ENCODE measurements around the gene SPOCK1. TPM values are rescaled to one million over a fixed set of nuclear protein-coding genes. Genes with fewer than 3 reads are reported as not detected.

Gene SPOCK1
- total and polyA plus RNA-seq, 5 experiments from 2014 or later = not detected

DNA sequence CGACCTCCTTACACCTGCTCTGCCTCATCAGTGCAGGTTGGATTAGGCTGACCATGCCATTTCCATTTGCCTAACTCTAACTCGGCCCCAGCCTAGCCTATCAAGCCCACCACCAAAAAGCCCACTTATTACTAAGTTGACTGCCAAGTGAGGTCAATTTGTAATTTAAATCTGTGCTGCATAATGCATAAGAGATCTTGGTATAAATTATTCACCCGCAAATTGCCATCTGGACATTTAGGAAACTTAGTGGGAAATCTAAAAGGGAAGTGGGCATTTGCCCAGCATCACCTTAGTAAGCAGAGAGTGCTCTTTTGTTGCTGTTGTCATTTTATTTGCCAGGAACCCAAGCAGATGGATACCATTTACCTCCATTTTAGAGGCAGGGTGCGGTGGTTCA lies 143.0 kb downstream of the SPOCK1 start:
- no peak overlapping the region for H3K4me3 Mint-ChIP-seq
- H3K36me3 Mint-ChIP-seq = no peaks in the 10 kb centered on the region
- peaks cover 0 to 5% (median 0%) of the 10 kb centered on the region in 9 donors for H3K9me3 Mint-ChIP-seq
- no peak for DNase-seq
- no peak for ATAC-seq
- H3K4me1 Mint-ChIP-seq = peaks cover 0 to 2% (median 0%) of the 10 kb centered on the region in 4 donors
- POLR2A ChIA-PET = no interaction called here
- H3K27ac Mint-ChIP-seq = no peak overlapping the region
- H3K27me3 Mint-ChIP-seq = peaks cover 5 to 46% (median 24%) of the 10 kb centered on the region in 5 donors

- Mint-ChIP-seq H3K36me3 (no peaks in the 10 kb centered on the region), H3K27ac (no peak overlapping the region), H3K9me3 (peaks cover 0 to 5% (median 0%) of the 10 kb centered on the region in 9 donors), H3K4me1 (peaks cover 0 to 2% (median 0%) of the 10 kb centered on the region in 4 donors), H3K4me3 (no peak overlapping the region), H3K27me3 (peaks cover 4 to 42% (median 24%) of the 10 kb centered on the region in 5 donors)
- POLR2A ChIA-PET = no interaction called here
- ATAC-seq = no peak
- DNase-seq = no peak
Observed at GRCh38 chr5:137355708-137356107, 143.4 kb downstream of the SPOCK1 start.

- no peak for ATAC-seq
- Mint-ChIP-seq H3K27ac (no peak overlapping the region), H3K9me3 (peaks cover 0 to 3% (median 0%) of the 10 kb centered on the region in 9 donors), H3K27me3 (peaks cover 2 to 38% (median 21%) of the 10 kb centered on the region in 5 donors), H3K4me1 (peaks cover 0 to 3% (median 0%) of the 10 kb centered on the region in 4 donors), H3K36me3 (no peaks in the 10 kb centered on the region), H3K4me3 (no peak overlapping the region)
- DNase-seq = no peak
- POLR2A ChIA-PET = no interaction called here
Observed at GRCh38 chr5:137352095-137352494, 147.0 kb downstream of the SPOCK1 start.

DNA sequence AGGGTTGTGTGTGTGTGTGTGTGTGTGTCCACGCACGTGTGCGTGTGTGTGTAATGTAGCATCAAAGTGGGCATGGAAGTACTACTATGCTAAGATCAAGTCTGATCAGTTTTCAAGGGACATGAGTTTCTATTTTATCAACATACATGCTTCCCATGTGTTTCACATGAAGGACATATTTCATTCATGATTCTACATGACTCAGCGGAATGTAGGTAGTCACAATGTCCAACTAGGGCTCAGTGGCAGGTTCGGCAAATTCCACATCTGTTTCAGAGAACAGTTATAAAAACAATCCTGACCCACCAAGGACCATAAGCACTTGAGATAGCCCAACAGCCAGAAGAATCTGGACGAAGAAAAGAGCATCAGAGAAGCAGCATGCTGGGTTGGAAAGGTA lies 148.3 kb downstream of the SPOCK1 start:
- peaks cover 0 to 2% (median 0%) of the 10 kb centered on the region in 9 donors for H3K9me3 Mint-ChIP-seq
- H3K4me3 Mint-ChIP-seq = no peak overlapping the region
- POLR2A ChIA-PET = no interaction called here
- no peak overlapping the region for H3K27ac Mint-ChIP-seq
- DNase-seq (no peak), ATAC-seq (no peak)
- no peaks in the 10 kb centered on the region for H3K36me3 Mint-ChIP-seq
- peaks cover 2 to 38% (median 15%) of the 10 kb centered on the region in 5 donors for H3K27me3 Mint-ChIP-seq
- peaks cover 0 to 3% (median 0%) of the 10 kb centered on the region in 4 donors for H3K4me1 Mint-ChIP-seq

GRCh38 chr5:137348759-137349158 lies 150.4 kb downstream of the SPOCK1 start:
- Mint-ChIP-seq H3K27me3 (peaks cover 2 to 25% (median 9%) of the 10 kb centered on the region in 5 donors), H3K4me1 (peaks cover 0 to 1% (median 0%) of the 10 kb centered on the region in 4 donors), H3K27ac (no peak overlapping the region), H3K36me3 (no peaks in the 10 kb centered on the region), H3K4me3 (no peak overlapping the region), H3K9me3 (peaks cover 0 to 2% (median 0%) of the 10 kb centered on the region in 9 donors)
- POLR2A ChIA-PET = no interaction called here
- no peak for ATAC-seq
- no peak for DNase-seq

- ATAC-seq (no peak), DNase-seq (no peak)
- no peaks in the 10 kb centered on the region for H3K36me3 Mint-ChIP-seq
- H3K27me3 Mint-ChIP-seq = peaks cover 2 to 25% (median 6%) of the 10 kb centered on the region in 5 donors
- H3K27ac Mint-ChIP-seq = no peak overlapping the region
- peaks cover 0 to 2% (median 0%) of the 10 kb centered on the region in 9 donors for H3K9me3 Mint-ChIP-seq
- H3K4me1 Mint-ChIP-seq = peaks cover 0 to 1% (median 0%) of the 10 kb centered on the region in 4 donors
- POLR2A ChIA-PET = no interaction called here
- no peak overlapping the region for H3K4me3 Mint-ChIP-seq
Observed at GRCh38 chr5:137347865-137348264, 151.3 kb downstream of the SPOCK1 start.

GRCh38 chr5:137346281-137346680 lies 152.8 kb downstream of the SPOCK1 start:
- H3K27ac Mint-ChIP-seq = no peak overlapping the region
- no peaks in the 10 kb centered on the region for H3K36me3 Mint-ChIP-seq
- peaks cover 0 to 1% (median 0%) of the 10 kb centered on the region in 4 donors for H3K4me1 Mint-ChIP-seq
- peaks cover 2 to 25% (median 4%) of the 10 kb centered on the region in 5 donors for H3K27me3 Mint-ChIP-seq
- H3K9me3 Mint-ChIP-seq = peaks cover 0 to 1% (median 0%) of the 10 kb centered on the region in 9 donors
- no peak overlapping the region for H3K4me3 Mint-ChIP-seq
- POLR2A ChIA-PET = no interaction called here
- no peak for ATAC-seq
- no peak for DNase-seq

DNA sequence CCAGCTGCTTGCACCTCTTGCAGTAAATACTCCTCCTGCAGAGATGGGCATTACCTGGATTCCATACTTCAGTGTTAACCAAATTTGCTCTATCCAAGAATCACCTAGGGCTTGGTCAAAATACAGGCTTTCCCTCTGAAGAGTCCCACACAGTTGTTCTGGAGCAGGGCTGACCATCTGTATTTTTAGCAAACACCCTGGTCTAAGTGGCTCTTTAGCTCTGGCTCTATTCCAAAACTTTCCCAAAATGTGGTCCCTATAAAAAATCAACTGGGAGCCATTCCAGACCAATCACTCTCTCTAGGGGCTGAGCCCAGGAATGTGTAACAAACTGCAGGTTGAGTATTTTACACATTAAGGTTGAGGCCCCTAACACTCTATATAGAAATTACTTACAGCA lies 153.7 kb downstream of the SPOCK1 start:
- H3K4me3 Mint-ChIP-seq = no peak overlapping the region
- ATAC-seq = no peak
- POLR2A ChIA-PET = no interaction called here
- H3K27ac Mint-ChIP-seq = no peak overlapping the region
- no peaks in the 10 kb centered on the region for H3K9me3 Mint-ChIP-seq
- peaks cover 0 to 1% (median 0%) of the 10 kb centered on the region in 4 donors for H3K4me1 Mint-ChIP-seq
- H3K27me3 Mint-ChIP-seq = peaks cover 2 to 27% (median 4%) of the 10 kb centered on the region in 5 donors
- H3K36me3 Mint-ChIP-seq = no peaks in the 10 kb centered on the region
- DNase-seq = no peak

GRCh38 chr5:137344723-137345322 lies 154.3 kb downstream of the SPOCK1 start:
- POLR2A ChIA-PET = no interaction called here
- Mint-ChIP-seq H3K27me3 (peaks cover 2 to 33% (median 6%) of the 10 kb centered on the region in 5 donors), H3K4me1 (no peaks in the 10 kb centered on the region), H3K4me3 (no peak overlapping the region), H3K9me3 (no peaks in the 10 kb centered on the region), H3K27ac (no peak overlapping the region), H3K36me3 (no peaks in the 10 kb centered on the region)
- ATAC-seq = no peak
- DNase-seq = no peak

DNA sequence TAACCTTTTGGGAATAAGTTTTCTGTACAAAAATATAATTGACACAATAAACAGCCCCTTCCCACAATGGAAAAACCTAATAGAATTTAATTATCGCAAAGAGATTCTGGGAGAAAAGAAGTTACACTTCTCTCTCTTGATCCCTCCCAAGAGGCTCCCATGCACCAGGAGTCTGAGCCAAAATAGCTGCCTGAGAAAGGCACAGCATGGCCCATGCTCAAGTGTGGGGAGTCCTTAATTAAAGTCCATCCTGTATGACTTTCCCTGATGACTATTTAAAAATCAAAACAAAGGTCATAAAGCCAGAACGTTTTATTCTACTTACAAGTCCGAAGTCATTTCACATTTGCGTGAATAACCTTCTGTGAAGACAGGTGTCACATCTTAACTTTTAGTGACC lies 155.1 kb downstream of the SPOCK1 start:
- no peak overlapping the region for H3K4me3 Mint-ChIP-seq
- ATAC-seq (no peak), DNase-seq (no peak)
- no peaks in the 10 kb centered on the region for H3K4me1 Mint-ChIP-seq
- peaks cover 2 to 34% (median 6%) of the 10 kb centered on the region in 5 donors for H3K27me3 Mint-ChIP-seq
- no peak overlapping the region for H3K27ac Mint-ChIP-seq
- no peaks in the 10 kb centered on the region for H3K36me3 Mint-ChIP-seq
- POLR2A ChIA-PET = no interaction called here
- H3K9me3 Mint-ChIP-seq = no peaks in the 10 kb centered on the region

GRCh38 chr5:137342764-137343163 lies 156.4 kb downstream of the SPOCK1 start:
- peaks cover 2 to 31% (median 6%) of the 10 kb centered on the region in 5 donors for H3K27me3 Mint-ChIP-seq
- POLR2A ChIA-PET = no interaction called here
- ATAC-seq (no peak), DNase-seq (no peak)
- peaks cover 0 to 3% (median 0%) of the 10 kb centered on the region in 9 donors for H3K9me3 Mint-ChIP-seq
- no peak overlapping the region for H3K27ac Mint-ChIP-seq
- no peaks in the 10 kb centered on the region for H3K36me3 Mint-ChIP-seq
- H3K4me1 Mint-ChIP-seq = no peaks in the 10 kb centered on the region
- H3K4me3 Mint-ChIP-seq = no peak overlapping the region

DNA sequence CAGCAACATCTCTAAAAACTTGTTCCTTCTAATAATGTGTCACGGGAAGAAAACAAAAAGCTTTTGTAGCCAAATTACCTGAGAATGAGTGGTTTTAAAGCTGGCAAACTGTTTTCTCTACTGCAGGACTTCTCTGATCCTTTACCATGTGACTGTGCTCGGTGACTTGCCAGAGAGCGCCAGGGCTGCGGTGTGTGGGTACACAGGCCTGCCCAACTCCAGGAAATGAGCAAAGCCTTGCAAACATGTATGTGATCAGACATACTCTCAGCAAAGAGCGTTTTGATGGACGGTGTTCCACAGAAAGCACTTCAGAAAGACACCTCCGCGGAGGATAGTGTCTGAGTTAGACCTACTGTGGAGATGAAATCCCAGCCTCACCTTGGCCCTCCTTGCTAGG lies 157.3 kb downstream of the SPOCK1 start:
- peaks cover 0 to 3% (median 0%) of the 10 kb centered on the region in 9 donors for H3K9me3 Mint-ChIP-seq
- H3K27me3 Mint-ChIP-seq = peaks cover 0 to 22% (median 4%) of the 10 kb centered on the region in 5 donors
- H3K4me3 Mint-ChIP-seq = no peak overlapping the region
- no peak overlapping the region for H3K27ac Mint-ChIP-seq
- POLR2A ChIA-PET = no interaction called here
- H3K36me3 Mint-ChIP-seq = no peaks in the 10 kb centered on the region
- DNase-seq = no peak
- no peaks in the 10 kb centered on the region for H3K4me1 Mint-ChIP-seq
- no peak for ATAC-seq

- Mint-ChIP-seq H3K27me3 (peaks cover 0 to 14% (median 4%) of the 10 kb centered on the region in 5 donors), H3K27ac (no peak overlapping the region)
- POLR2A ChIA-PET = no interaction called here
Observed at GRCh38 chr5:137340881-137341280, 158.2 kb downstream of the SPOCK1 start.

More at GRCh38 chr5:137340881-137341280, 158.2 kb downstream of the SPOCK1 start:
- no peaks in the 10 kb centered on the region for H3K36me3 Mint-ChIP-seq
- ATAC-seq = no peak
- no peak for DNase-seq
- H3K9me3 Mint-ChIP-seq = peaks cover 0 to 3% (median 0%) of the 10 kb centered on the region in 9 donors
- H3K4me3 Mint-ChIP-seq = no peak overlapping the region
- H3K4me1 Mint-ChIP-seq = no peaks in the 10 kb centered on the region
